ENCODE data around the gene DDA1. TPM values are rescaled to one million over a fixed set of nuclear protein-coding genes. Genes with fewer than 3 reads are reported as not detected.

The DDA1 gene
- total RNA-seq, 2 experiments from 2014 or later: 58.6 to 61.2 TPM

DNA sequence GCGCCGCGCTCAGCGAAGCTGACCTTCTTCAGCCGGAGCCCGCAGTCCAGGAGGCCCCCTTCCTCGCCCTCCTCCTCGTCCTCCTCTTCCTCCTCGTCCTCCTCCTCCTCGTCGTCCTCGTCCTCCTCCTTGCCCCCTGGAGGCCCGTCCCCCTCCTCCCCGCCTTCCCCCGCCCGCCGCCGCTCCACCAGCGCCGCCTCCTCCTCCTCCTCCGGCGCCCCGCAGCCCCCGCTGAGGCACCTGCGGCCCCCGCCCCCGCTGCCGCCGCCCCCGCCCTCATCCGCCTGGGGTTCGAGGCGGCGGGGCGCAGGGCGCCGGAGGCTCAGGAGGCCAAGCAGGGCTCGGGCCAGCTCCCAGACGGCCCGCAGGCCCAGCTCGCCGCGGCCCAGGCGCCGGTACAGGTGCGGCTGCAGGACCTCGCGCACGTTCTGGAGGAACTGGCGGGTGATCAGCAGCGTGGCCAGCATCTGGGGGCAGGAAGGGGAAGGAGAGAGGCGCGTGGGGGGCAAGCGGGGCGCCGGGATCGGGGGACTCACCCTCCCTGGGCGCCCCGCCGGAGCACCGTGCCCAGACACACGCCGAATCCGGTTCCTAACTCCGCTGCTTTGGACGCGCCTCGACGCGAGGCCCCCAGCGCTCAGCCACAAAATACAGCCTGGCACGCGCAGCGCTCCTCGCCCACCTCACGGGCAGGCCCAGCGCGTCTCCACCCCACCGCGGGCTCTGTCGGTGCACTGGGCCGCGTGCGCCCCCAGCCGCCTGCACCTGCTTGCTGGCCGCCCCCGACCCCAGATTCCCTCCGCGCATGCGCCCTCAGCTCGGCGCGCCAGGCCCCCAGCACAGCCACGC is 19.4 kb downstream of the DDA1 start:
- no peak overlapping the region for H3K27ac Mint-ChIP-seq
- H3K4me3 Mint-ChIP-seq: peak overlapping the region; percentile 32
- no peaks in the 10 kb centered on the region for H3K9me3 Mint-ChIP-seq
- CTCF ChIA-PET: interaction anchor here (0.6 kb wide), 1 partner anchor 16 kb away, joined by 3 read pairs; no protein-coding TSS in a partner anchor
- peaks cover 15% of the 10 kb centered on the region for H3K27me3 Mint-ChIP-seq
- no peak for DNase-seq
- peaks cover 20% of the 10 kb centered on the region for H3K36me3 Mint-ChIP-seq (ENCODE audit: low read depth)
- H3K4me1 Mint-ChIP-seq: peaks cover 26% of the 10 kb centered on the region
- POLR2A ChIA-PET: interaction anchor here (1.0 to 1.8 kb wide), 3 partner anchors 10 to 19 kb away, joined by 5 read pairs; partner anchors contain the start of gene DDA1

DNA sequence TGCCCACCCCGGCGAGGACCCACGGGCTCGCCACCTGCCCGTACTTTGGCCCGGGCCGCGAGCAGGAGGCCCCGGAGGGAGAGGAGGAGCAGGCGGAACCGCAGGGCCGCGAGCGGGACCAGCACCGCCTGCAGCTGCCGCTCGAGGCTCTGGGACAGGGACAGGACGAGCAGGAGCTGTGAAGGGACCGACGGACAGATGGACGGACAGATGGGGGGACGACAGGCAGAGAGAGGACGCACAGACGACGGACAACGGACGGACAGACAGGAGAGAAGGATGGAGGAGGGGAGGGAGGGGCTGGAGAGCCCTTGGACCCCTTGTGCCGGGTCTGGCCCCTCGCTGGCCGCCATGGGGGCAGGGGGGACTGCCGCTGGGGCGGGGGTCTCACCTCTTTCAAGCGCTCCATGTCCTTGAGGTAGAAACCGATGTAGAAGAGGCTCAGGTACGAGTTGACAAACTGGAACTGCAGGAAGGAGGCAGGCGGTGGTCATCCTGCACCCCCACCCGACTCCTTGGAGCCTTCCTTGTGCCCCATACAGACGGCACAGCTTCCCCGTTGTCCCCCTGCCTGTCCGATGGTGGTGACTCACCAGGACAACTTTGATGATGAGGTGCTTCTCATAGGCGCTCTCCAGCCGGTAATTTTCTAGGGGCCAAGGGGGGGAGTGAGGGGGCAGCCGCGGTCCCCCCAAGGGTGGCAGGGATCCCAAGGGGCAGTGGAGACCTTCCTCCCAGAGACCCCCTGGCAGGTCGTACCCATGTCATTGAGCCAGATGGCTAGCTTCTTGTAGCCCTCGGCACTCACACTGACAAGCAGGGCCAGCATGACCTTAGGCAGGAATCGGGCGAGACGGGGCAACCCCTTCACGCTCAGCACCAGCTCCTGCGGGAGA is 20.3 kb downstream of the DDA1 start:
- no peak overlapping the region for H3K27ac Mint-ChIP-seq
- H3K36me3 Mint-ChIP-seq (ENCODE audit: low read depth): peaks cover 23% of the 10 kb centered on the region
- peaks cover 15% of the 10 kb centered on the region for H3K27me3 Mint-ChIP-seq
- H3K4me1 Mint-ChIP-seq: peaks cover 30% of the 10 kb centered on the region
- DNase-seq: no peak
- no peaks in the 10 kb centered on the region for H3K9me3 Mint-ChIP-seq
- CTCF ChIA-PET: no interaction called here
- H3K4me3 Mint-ChIP-seq: no peak overlapping the region
- POLR2A ChIA-PET: interaction anchor here (1.0 to 6.0 kb wide), 4 partner anchors 8 to 20 kb away, joined by 3 to 47 read pairs (median 5); partner anchors contain the start of gene DDA1

GRCh38 chr19:17330262-17331044 is 21.1 kb downstream of the DDA1 start:
- DNase-seq: no peak
- Mint-ChIP-seq H3K27me3 (peaks cover 15% of the 10 kb centered on the region), H3K27ac (no peak overlapping the region), H3K4me1 (peaks cover 38% of the 10 kb centered on the region), H3K9me3 (no peaks in the 10 kb centered on the region), H3K36me3 (ENCODE audit: low read depth) (peaks cover 23% of the 10 kb centered on the region), H3K4me3 (no peak overlapping the region)
- CTCF ChIA-PET: no interaction called here
- POLR2A ChIA-PET: interaction anchor here (1.5 to 6.0 kb wide), 2 partner anchors 9 to 21 kb away, joined by 3 to 47 read pairs; partner anchors contain the start of gene DDA1

DNA sequence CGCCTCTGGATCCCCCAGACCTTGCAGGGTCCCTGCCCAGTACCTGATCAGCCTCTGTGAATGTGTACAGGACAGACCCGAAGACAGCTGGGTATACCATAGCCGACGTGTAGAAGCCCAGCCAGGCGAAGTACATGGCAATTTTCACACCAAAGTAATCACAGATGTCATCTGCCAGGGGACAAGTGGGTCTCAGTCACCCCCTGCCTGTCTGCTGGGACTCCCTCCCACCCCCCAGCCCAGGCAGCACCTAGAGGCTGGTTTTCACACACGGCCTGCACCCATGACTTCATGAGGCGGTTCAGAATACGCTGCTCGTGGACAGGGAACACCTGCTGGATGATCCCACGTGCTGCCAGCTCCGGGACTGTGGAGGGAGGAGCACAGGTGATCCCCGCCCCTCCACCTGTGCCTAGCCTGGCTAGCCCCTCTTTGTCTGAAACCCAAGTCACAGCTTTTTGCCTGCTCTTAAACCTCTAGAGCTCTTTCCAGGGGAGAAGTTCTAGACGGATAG is 21.7 kb downstream of the DDA1 start:
- Mint-ChIP-seq H3K9me3 (no peaks in the 10 kb centered on the region), H3K36me3 (ENCODE audit: low read depth) (peaks cover 23% of the 10 kb centered on the region), H3K4me3 (no peak overlapping the region), H3K27ac (no peak overlapping the region), H3K4me1 (peaks cover 41% of the 10 kb centered on the region), H3K27me3 (peaks cover 15% of the 10 kb centered on the region)
- CTCF ChIA-PET: no interaction called here
- no peak for DNase-seq
- POLR2A ChIA-PET: interaction anchor here (6.0 kb wide), 1 partner anchor 21 kb away, joined by 47 read pairs; the partner anchor contains the start of gene DDA1

- ChIA-PET CTCF (interaction anchor here (0.6 to 4.8 kb wide), 8 partner anchors 15 to 604 kb away, joined by 3 to 32 read pairs (median 3); partner anchors contain the start of genes ABHD8, DDA1 and MRPL34), POLR2A (interaction anchor here (0.7 to 6.0 kb wide), 6 partner anchors 10 to 73 kb away, joined by 3 to 50 read pairs (median 16); partner anchors contain the start of genes ABHD8, BST2, DDA1 and MRPL34)
- peaks cover 15% of the 10 kb centered on the region for H3K27me3 Mint-ChIP-seq
- peaks cover 23% of the 10 kb centered on the region for H3K36me3 Mint-ChIP-seq (ENCODE audit: low read depth)
- H3K4me3 Mint-ChIP-seq: no peak overlapping the region
- DNase-seq: no peak
- H3K9me3 Mint-ChIP-seq: no peaks in the 10 kb centered on the region
- no peak overlapping the region for H3K27ac Mint-ChIP-seq
- H3K4me1 Mint-ChIP-seq: peaks cover 50% of the 10 kb centered on the region
Measured at GRCh38 chr19:17332360-17332676, 23.0 kb downstream of the DDA1 start.

DNA sequence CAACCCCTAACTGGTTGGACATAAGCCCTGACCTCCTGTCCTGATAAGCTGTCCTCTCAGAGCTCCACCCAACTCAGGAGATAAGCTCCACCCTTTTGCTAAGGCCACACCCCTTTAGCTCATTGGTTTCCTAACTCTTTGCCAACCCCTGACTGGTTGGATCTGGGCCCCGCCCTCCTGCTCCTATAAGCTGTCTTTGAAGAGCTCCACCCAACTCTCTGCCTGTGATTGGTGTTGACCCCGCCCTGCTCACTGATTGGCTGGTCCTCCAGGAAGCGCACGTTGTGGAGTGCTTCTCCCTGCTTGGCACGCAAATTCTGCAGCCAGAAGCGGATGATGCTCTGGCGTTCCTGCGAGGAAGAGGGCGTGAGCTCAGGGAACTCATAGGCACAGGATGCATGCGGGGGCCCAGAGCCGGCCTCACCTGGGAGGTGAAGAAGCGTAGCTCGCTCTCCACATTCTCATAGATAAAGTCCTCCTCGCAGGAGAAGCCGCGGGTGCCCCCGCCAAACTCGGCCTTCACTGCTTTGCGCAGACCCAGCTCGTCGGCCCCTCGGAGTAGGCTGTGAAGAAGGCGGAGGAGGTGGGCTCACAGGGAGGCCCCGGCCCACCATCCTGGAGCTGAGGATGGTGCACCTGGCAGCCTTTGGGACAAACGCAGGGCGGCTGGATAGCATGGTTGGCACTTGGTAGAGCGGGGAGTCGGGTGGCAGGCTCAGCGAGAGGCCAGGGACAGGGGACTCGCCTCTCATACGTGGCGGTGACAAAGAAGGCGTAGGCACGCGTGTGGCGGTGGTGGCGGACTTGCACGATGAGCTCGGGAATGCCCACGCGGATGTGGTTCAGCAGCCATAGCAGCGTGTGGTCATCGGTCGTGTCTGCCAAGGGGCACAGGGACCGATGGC is 23.6 kb downstream of the DDA1 start:
- Mint-ChIP-seq H3K36me3 (ENCODE audit: low read depth) (peaks cover 23% of the 10 kb centered on the region), H3K27ac (no peak overlapping the region), H3K27me3 (peaks cover 13% of the 10 kb centered on the region), H3K9me3 (no peaks in the 10 kb centered on the region), H3K4me1 (peaks cover 52% of the 10 kb centered on the region), H3K4me3 (peak overlapping the region; percentile 35)
- peak; percentile 51 for DNase-seq
- CTCF ChIA-PET: interaction anchor here (0.8 to 4.8 kb wide), 10 partner anchors 24 to 133 kb away, joined by 3 to 32 read pairs (median 3); partner anchors contain the start of genes ABHD8, DDA1 and MRPL34
- POLR2A ChIA-PET: interaction anchor here (0.6 to 6.0 kb wide), 9 partner anchors 10 to 74 kb away, joined by 3 to 50 read pairs (median 10); partner anchors contain the start of genes ABHD8, BST2, DDA1 and MRPL34

- peak overlapping the region; percentile 95 for H3K27ac Mint-ChIP-seq
- peak overlapping the region; percentile 83 for H3K4me3 Mint-ChIP-seq
- ChIA-PET POLR2A (interaction anchor here (1.0 to 6.0 kb wide), 8 partner anchors 11 to 73 kb away, joined by 3 to 50 read pairs (median 10); partner anchors contain the start of genes ABHD8, BST2, DDA1 and MRPL34), CTCF (interaction anchor here (0.8 to 4.8 kb wide), 7 partner anchors 25 to 132 kb away, joined by 3 to 32 read pairs (median 8); partner anchors contain the start of genes ABHD8, DDA1 and MRPL34)
- peaks cover 60% of the 10 kb centered on the region for H3K4me1 Mint-ChIP-seq
- no peaks in the 10 kb centered on the region for H3K9me3 Mint-ChIP-seq
- DNase-seq: peak; percentile 88
- H3K27me3 Mint-ChIP-seq: peaks cover 13% of the 10 kb centered on the region
- H3K36me3 Mint-ChIP-seq (ENCODE audit: low read depth): peaks cover 23% of the 10 kb centered on the region
Measured at GRCh38 chr19:17333611-17334413, 24.4 kb downstream of the DDA1 start.

DNA sequence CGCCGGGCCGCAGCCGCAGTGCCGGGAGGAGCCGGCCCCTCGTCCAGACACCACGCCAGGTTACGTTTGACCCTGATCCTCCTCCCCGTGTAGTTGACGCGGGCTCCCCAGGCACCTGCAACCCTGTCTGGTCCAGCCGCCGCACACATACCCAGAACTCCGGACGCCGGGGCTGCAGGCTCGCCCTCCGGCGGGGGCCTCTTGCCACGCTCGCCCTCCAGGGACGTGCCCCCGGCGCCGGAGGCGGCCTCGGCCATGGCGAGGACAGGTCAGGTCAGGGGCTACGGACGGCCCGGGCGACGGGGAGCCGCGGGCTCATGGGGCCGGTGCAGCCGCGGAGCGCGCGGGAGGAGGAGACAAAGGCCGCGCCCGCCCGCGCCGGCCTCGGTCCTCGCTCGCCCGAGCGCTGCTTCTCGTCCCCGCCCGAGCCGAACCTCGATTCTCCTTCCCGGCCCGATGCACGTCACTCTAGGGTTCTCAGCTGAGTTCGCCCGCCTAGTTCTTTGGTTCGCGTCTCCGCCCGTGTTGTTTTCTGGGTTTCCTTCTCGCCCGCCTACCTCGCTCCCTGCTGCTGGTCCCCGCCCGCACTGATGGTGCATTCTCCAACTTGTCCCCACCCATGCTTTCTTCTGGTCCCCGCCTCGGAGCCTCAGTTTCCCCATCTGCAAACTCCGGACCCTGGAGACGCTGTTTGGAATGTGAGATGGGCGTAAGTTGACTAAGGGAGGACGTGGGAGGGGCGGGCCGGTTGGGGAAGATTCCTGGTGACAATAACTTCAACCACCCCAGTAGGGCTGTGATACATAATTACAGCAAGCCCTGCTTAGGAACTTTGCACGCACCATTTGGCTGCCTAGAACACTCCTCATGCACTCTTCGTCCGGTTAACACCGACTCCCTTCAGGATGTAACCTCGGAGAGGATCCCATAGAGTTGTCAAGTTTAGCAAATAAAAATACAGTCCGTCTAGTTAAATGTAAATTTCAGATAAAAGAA is 25.3 kb downstream of the DDA1 start, which contains the start of gene ANO8:
Gene ANO8, minus strand, starts transcription at position 442 of the 996 bp plus-strand sequence. Its CDS starts 185 bp downstream, at position 257.
- DNase-seq: peak; percentile 97
- Mint-ChIP-seq H3K4me1 (peaks cover 63% of the 10 kb centered on the region), H3K27me3 (peaks cover 10% of the 10 kb centered on the region), H3K9me3 (no peaks in the 10 kb centered on the region), H3K27ac (peak within 1 kb of the TSS; percentile 95), H3K4me3 (peak within 1 kb of the TSS; percentile 83), H3K36me3 (ENCODE audit: low read depth) (peaks cover 23% of the 10 kb centered on the region)
- ChIA-PET CTCF (interaction anchor here (1.5 to 4.8 kb wide), 5 partner anchors 26 to 51 kb away, joined by 6 to 32 read pairs (median 9); partner anchors contain the start of genes ABHD8, DDA1 and MRPL34), POLR2A (interaction anchor here (0.9 to 6.0 kb wide), 8 partner anchors 12 to 72 kb away, joined by 3 to 50 read pairs (median 9); partner anchors contain the start of genes ABHD8, BST2, DDA1 and MRPL34)

- peaks cover 58% of the 10 kb centered on the region for H3K4me1 Mint-ChIP-seq
- no peak overlapping the region for H3K27ac Mint-ChIP-seq
- DNase-seq: no peak
- H3K36me3 Mint-ChIP-seq (ENCODE audit: low read depth): peaks cover 18% of the 10 kb centered on the region
- peaks cover 2% of the 10 kb centered on the region for H3K27me3 Mint-ChIP-seq
- CTCF ChIA-PET: interaction anchor here (0.7 to 4.8 kb wide), 4 partner anchors 26 to 485 kb away, joined by 4 to 32 read pairs (median 8); partner anchors contain the start of genes ABHD8, DDA1 and MRPL34
- no peaks in the 10 kb centered on the region for H3K9me3 Mint-ChIP-seq
- H3K4me3 Mint-ChIP-seq: peak overlapping the region; percentile 46
- POLR2A ChIA-PET: interaction anchor here (0.8 to 5.5 kb wide), 5 partner anchors 18 to 71 kb away, joined by 3 to 50 read pairs (median 7); partner anchors contain the start of genes ABHD8, BST2, DDA1 and MRPL34
Measured at GRCh38 chr19:17335575-17335974, 26.2 kb downstream of the DDA1 start.

Measured in activated CD4-positive, alpha-beta memory T cell treated with anti-CD3 and anti-CD28 coated beads, Interleukin-2, amount 10 ng/mL, durations not matched to agents 7 days and 5 days (primary cell).